Activated T-cell treated with anti-CD3 and anti-CD28 coated beads, Interleukin-2, amount 50 U/mL, for 4 hours (primary cell): ENCODE data around the gene NMNAT3. TPM values are rescaled to one million over a fixed set of nuclear protein-coding genes. Genes with fewer than 3 reads are reported as not detected.

Experiments
- total RNA-seq, 3 donors: library from RNA; stranded (reverse); gene quantifications; one replicate each; pipeline ENCODE4 v1.2.1, GENCODE V29; 2021

Gene NMNAT3
- total RNA-seq, 3 donors from 2014 or later, result 2.3 to 2.7 (median 2.3) TPM

Other genes starting within 250 kb of the NMNAT3 start
- not detected for gene RBP2, start 201.5 kb downstream of the NMNAT3 start, total RNA-seq
- gene RBP1, start 138.2 kb downstream of the NMNAT3 start, total RNA-seq, result under 1 TPM in 1 of 3 donors, not detected in 2; 0.63 TPM